Measurements from ENCODE around the gene BCO1. TPM values are rescaled to one million over a fixed set of nuclear protein-coding genes. Genes with fewer than 3 reads are reported as not detected.

Gene BCO1
- total RNA-seq, 4 donors from 2014 or later: 0.11 to 0.42 (median 0.17) TPM; not detected in 1

- Histone ChIP-seq H3K4me1 (peaks cover 0 to 8% (median 4%) of the 10 kb centered on the region in 4 donors), H3K9me3 (no peaks in the 10 kb centered on the region), H3K27ac (replicated peaks in 1 of 4) (no peak overlapping the region), H3K27me3 (no peaks in the 10 kb centered on the region), H3K36me3 (no peaks in the 10 kb centered on the region), H3K4me3 (no peak overlapping the region)
- DNase-seq (ENCODE audit: extremely low spot score): no peak
- intact Hi-C loops (cut with DNase I): no loop called here
- TF ChIP-seq POLR2AphosphoS5 (IDR thresholded peaks at IDR 0.05) (no peak), EP300 (IDR thresholded peaks at IDR 0.05) (no peak), POLR2A (IDR thresholded peaks at IDR 0.05; ENCODE audit: low read depth) (no peak), CTCF (IDR thresholded peaks at IDR 0.05) (no peak)
- WGBS: 90% methylated on average over 2 of the region's 3 CpGs
These were observed 37.8 kb downstream of the BCO1 start for GRCh38 chr16:81276323-81276722.

GRCh38 chr16:81277541-81278080, 39.1 kb downstream of the BCO1 start:
- Histone ChIP-seq H3K4me1 (peaks cover 0 to 8% (median 4%) of the 10 kb centered on the region in 4 donors), H3K27ac (replicated peaks in 1 of 4) (no peak overlapping the region), H3K4me3 (no peak overlapping the region), H3K9me3 (no peaks in the 10 kb centered on the region), H3K27me3 (no peaks in the 10 kb centered on the region), H3K36me3 (no peaks in the 10 kb centered on the region)
- DNase-seq (ENCODE audit: extremely low spot score): no peak
- 87% methylated on average over 6 of the region's 6 CpGs for WGBS
- TF ChIP-seq EP300 (IDR thresholded peaks at IDR 0.05): no peak
- TF ChIP-seq POLR2AphosphoS5 (IDR thresholded peaks at IDR 0.05): no peak
- no peak for TF ChIP-seq CTCF (IDR thresholded peaks at IDR 0.05)
- no peak for TF ChIP-seq POLR2A (IDR thresholded peaks at IDR 0.05; ENCODE audit: low read depth)
- intact Hi-C loops (cut with DNase I): no loop called here

GRCh38 chr16:81278526-81278925, 40.0 kb downstream of the BCO1 start:
- Histone ChIP-seq H3K36me3 (no peaks in the 10 kb centered on the region), H3K4me1 (peaks cover 0 to 4% (median 1%) of the 10 kb centered on the region in 4 donors), H3K27ac (replicated peaks in 1 of 4) (no peak overlapping the region), H3K4me3 (no peak overlapping the region), H3K9me3 (no peaks in the 10 kb centered on the region), H3K27me3 (no peaks in the 10 kb centered on the region)
- DNase-seq (ENCODE audit: extremely low spot score): no peak
- WGBS: 100% methylated on average over 4 of the region's 4 CpGs
- TF ChIP-seq EP300 (IDR thresholded peaks at IDR 0.05): no peak
- TF ChIP-seq POLR2AphosphoS5 (IDR thresholded peaks at IDR 0.05): no peak
- TF ChIP-seq CTCF (IDR thresholded peaks at IDR 0.05): no peak
- TF ChIP-seq POLR2A (IDR thresholded peaks at IDR 0.05; ENCODE audit: low read depth): no peak
- intact Hi-C loops (cut with DNase I): no loop called here

- H3K9me3 ChIP-seq: no peaks in the 10 kb centered on the region
- TF ChIP-seq POLR2A (IDR thresholded peaks at IDR 0.05; ENCODE audit: low read depth) (no peak), CTCF (IDR thresholded peaks at IDR 0.05) (no peak), EP300 (IDR thresholded peaks at IDR 0.05) (no peak), POLR2AphosphoS5 (IDR thresholded peaks at IDR 0.05) (no peak)
- no peaks in the 10 kb centered on the region for H3K4me1 ChIP-seq
- H3K27ac ChIP-seq (replicated peaks in 1 of 4): no peak overlapping the region
- 61% methylated on average over 4 of the region's 4 CpGs for WGBS
- no peaks in the 10 kb centered on the region for H3K27me3 ChIP-seq
- no peak overlapping the region for H3K4me3 ChIP-seq
- H3K36me3 ChIP-seq: no peaks in the 10 kb centered on the region
- DNase-seq (ENCODE audit: extremely low spot score): no peak
- intact Hi-C loops (cut with DNase I): no loop called here
These were observed 40.9 kb downstream of the BCO1 start for GRCh38 chr16:81279392-81279791.

GRCh38 chr16:81280393-81280792, 41.9 kb downstream of the BCO1 start:
- H3K4me1 ChIP-seq: no peaks in the 10 kb centered on the region
- no peak for DNase-seq (ENCODE audit: extremely low spot score)
- H3K27me3 ChIP-seq: no peaks in the 10 kb centered on the region
- intact Hi-C loops (cut with DNase I): no loop called here
- H3K27ac ChIP-seq (replicated peaks in 1 of 4): no peak overlapping the region
- no peak overlapping the region for H3K4me3 ChIP-seq
- WGBS: 45% methylated on average over 3 of the region's 3 CpGs
- no peaks in the 10 kb centered on the region for H3K36me3 ChIP-seq
- no peak for TF ChIP-seq POLR2A (IDR thresholded peaks at IDR 0.05; ENCODE audit: low read depth)
- no peak for TF ChIP-seq EP300 (IDR thresholded peaks at IDR 0.05)
- no peak for TF ChIP-seq POLR2AphosphoS5 (IDR thresholded peaks at IDR 0.05)
- no peak for TF ChIP-seq CTCF (IDR thresholded peaks at IDR 0.05)
- no peaks in the 10 kb centered on the region for H3K9me3 ChIP-seq
